IPS DF 4.7 (cell line): ENCODE data around the gene PDXP.

Source experiments
- DNase-seq: peaks from one replicate; pipeline ENCODE4 v3.0.0-alpha.2; 2013; ENCODE audit warnings: low spot score; ENCODE audit errors: extremely low read depth

The PDXP gene

GRCh38 chr22:37627545-37627944 is 31.0 kb upstream of the PDXP start:
- DNase-seq, result no peak

GRCh38 chr22:37628830-37629229 is 29.7 kb upstream of the PDXP start:
- DNase-seq, result no peak

GRCh38 chr22:37629928-37630327 is 28.6 kb upstream of the PDXP start:
- no peak for DNase-seq

GRCh38 chr22:37630839-37631435 is 27.6 kb upstream of the PDXP start:
- no peak for DNase-seq

- no peak for DNase-seq
Observed at GRCh38 chr22:37631448-37632173, 26.9 kb upstream of the PDXP start.

GRCh38 chr22:37632174-37633088 is 26.1 kb upstream of the PDXP start:
- DNase-seq, result no peak

GRCh38 chr22:37633089-37633624 is 25.4 kb upstream of the PDXP start:
- DNase-seq, result no peak

GRCh38 chr22:37633625-37634416 is 24.7 kb upstream of the PDXP start:
- no peak for DNase-seq

GRCh38 chr22:37634417-37634924 is 24.1 kb upstream of the PDXP start:
- DNase-seq, result no peak

GRCh38 chr22:37635157-37635556 is 23.4 kb upstream of the PDXP start:
- no peak for DNase-seq

- DNase-seq, result no peak
Observed at GRCh38 chr22:37636186-37636948, 22.2 kb upstream of the PDXP start.

GRCh38 chr22:37636949-37637273 is 21.6 kb upstream of the PDXP start:
- DNase-seq, result no peak

GRCh38 chr22:37638391-37639069 is 20.0 kb upstream of the PDXP start:
- DNase-seq, result no peak

GRCh38 chr22:37639070-37639760 is 19.3 kb upstream of the PDXP start, which contains the start of gene SH3BP1:
TSS of gene SH3BP1 (plus strand) at chr22:37639669. CDS start at chr22:37639788, 119 bp downstream.
- DNase-seq, result no peak

GRCh38 chr22:37639771-37640590 is 18.5 kb upstream of the PDXP start:
- DNase-seq, result no peak

- DNase-seq, result no peak
Observed at GRCh38 chr22:37640591-37641560, 17.6 kb upstream of the PDXP start.

- no peak for DNase-seq
Observed at GRCh38 chr22:37641561-37641949, 17.0 kb upstream of the PDXP start.
